Measurements from ENCODE around the gene ZBTB48. TPM values are rescaled to one million over a fixed set of nuclear protein-coding genes. Genes with fewer than 3 reads are reported as not detected.

The ZBTB48 gene
- total and polyA plus RNA-seq, 4 donors: 21.6 to 41.3 (median 34.3) TPM

DNA sequence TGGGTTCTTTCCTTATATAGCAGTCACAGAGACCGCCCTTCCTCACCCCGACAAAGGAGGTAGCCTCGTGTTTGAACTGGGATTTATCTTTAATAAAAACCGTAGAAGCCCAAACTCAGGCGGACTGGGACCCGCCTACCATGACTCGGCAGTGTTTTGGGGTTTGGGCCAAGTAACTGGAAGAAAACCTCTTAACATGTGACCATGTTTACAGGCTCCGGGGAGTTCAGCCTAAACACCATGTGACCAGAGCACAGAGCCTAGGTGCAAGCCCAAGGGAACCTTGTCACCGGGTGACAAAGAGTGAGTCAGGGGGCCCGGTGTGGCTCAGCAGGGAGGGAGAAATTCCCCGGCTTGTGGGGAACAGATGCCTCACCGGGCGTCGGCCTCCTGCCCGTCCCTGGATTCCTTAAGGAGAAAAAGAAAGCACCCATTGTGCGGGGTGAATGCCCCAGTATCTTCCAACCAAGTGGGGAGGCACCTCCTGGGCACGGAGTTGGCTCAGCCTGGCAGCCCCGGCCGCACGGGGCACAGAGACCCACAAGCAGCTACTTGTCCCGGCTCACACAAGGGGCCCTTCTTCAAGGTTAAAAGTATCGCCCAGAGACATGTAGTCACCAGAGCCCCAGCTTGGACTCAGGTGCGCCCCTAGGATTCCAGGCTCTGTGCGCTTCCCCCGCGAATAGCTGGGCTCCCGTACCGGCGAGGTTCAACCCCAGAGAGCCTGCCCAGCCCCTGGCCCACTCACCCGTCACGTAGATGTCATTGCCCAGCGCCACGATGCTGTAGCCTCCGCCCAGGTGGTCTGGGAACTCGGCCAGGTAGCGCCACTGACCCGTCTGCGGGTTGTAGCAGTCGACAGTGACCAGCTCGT lies 21.5 kb downstream of the ZBTB48 start:
- TF ChIP-seq, protein P1, sequence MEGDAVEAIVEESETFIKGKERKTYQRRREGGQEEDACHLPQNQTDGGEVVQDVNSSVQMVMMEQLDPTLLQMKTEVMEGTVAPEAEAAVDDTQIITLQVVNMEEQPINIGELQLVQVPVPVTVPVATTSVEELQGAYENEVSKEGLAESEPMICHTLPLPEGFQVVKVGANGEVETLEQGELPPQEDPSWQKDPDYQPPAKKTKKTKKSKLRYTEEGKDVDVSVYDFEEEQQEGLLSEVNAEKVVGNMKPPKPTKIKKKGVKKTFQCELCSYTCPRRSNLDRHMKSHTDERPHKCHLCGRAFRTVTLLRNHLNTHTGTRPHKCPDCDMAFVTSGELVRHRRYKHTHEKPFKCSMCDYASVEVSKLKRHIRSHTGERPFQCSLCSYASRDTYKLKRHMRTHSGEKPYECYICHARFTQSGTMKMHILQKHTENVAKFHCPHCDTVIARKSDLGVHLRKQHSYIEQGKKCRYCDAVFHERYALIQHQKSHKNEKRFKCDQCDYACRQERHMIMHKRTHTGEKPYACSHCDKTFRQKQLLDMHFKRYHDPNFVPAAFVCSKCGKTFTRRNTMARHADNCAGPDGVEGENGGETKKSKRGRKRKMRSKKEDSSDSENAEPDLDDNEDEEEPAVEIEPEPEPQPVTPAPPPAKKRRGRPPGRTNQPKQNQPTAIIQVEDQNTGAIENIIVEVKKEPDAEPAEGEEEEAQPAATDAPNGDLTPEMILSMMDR (IDR thresholded peaks at IDR 0.05; ENCODE audit: control extremely low read depth, extremely low read depth): no peak
- peak overlapping the region; percentile 94 to 95 for H3K27ac ChIP-seq (ENCODE audit: low read depth in 1 of 2, low read length in 1 of 2)
- H3K27me3 ChIP-seq (ENCODE audit: control insufficient read depth in 3 of 3, insufficient read depth in 3 of 3, low read length in 2 of 3): no peaks in the 10 kb centered on the region
- no peaks in the 10 kb centered on the region for H3K9me3 ChIP-seq (ENCODE audit: control insufficient read depth in 4 of 4, insufficient read depth in 3 of 4, low read length in 3 of 4)
- H3K4me3 ChIP-seq: peak overlapping the region; percentile 95
- peaks cover 3 to 30% (median 16%) of the 10 kb centered on the region in 5 donors for H3K4me1 ChIP-seq (ENCODE audit: control insufficient read depth in 5 of 5, insufficient read depth in 5 of 5, low read length in 5 of 5)
- ATAC-seq (ENCODE audit: insufficient read depth, low FRiP score) (peak; percentile 45), DNase-seq (peak; percentile 73 to 90 (median 86))
- WGBS, 2 donors: 0% methylated on average over 40 of the region's 40 CpGs
- H3K9ac ChIP-seq (ENCODE audit: insufficient read depth in 1 of 2, low read length in 2 of 2): peak overlapping the region; percentile 49 to 63
- peaks cover 0 to 23% (median 12%) of the 10 kb centered on the region in 4 donors for H3K36me3 ChIP-seq (ENCODE audit: control insufficient read depth in 4 of 4, insufficient read depth in 4 of 4, low read length in 4 of 4)

DNA sequence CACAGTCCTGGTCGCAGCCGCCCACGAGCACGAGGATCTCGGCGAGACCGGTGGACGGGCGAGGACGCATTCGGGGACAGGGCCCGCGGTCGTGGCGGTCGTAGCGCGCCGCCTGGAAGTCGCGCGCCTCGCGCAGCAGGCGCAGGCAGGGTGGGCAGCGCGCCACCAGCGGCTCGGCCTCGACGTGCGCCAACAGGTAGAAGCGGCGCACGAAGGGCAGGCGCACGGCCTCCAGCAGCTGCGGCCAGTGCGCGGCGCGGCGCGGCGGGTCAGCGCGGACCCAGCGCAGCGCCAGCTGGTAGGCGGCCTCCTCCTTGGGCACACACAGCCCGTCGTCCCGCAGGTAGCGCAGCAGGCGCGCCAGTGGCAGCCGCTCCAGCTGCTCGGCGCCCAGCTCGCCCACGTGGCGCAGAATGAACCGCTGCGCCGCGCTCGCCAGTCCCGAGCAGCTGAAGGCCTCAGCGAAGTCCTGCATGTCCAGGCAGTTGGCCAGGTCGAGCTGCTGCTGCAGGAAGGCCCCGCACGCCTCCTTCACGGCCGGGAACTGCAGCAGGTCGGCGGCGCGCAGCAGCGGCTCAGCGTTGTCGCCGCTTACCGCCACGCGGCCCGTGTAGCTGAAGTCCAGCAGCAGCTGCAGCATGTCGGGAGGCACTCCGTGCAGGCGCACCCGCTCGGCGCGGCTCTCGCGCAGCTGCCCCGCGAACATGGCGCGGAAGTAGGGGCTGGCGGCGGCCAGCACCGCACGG lies 22.3 kb downstream of the ZBTB48 start:
- Histone ChIP-seq H3K27me3 (ENCODE audit: control insufficient read depth in 3 of 3, insufficient read depth in 3 of 3, low read length in 2 of 3) (no peaks in the 10 kb centered on the region), H3K4me3 (peak overlapping the region; percentile 95), H3K9ac (ENCODE audit: insufficient read depth in 1 of 2, low read length in 2 of 2) (peak overlapping the region; percentile 49 to 63), H3K27ac (ENCODE audit: low read depth in 1 of 2, low read length in 1 of 2) (peak overlapping the region; percentile 94 to 95), H3K9me3 (ENCODE audit: control insufficient read depth in 4 of 4, insufficient read depth in 3 of 4, low read length in 3 of 4) (no peaks in the 10 kb centered on the region), H3K36me3 (ENCODE audit: control insufficient read depth in 4 of 4, insufficient read depth in 4 of 4, low read length in 4 of 4) (peaks cover 0 to 16% (median 10%) of the 10 kb centered on the region in 4 donors), H3K4me1 (ENCODE audit: control insufficient read depth in 5 of 5, insufficient read depth in 5 of 5, low read length in 5 of 5) (peaks cover 3 to 30% (median 16%) of the 10 kb centered on the region in 5 donors)
- TF ChIP-seq, protein P1 (IDR thresholded peaks at IDR 0.05; ENCODE audit: control extremely low read depth, extremely low read depth): no peak
- DNase-seq: peak; percentile 87 to 92 (median 88)
- ATAC-seq (ENCODE audit: insufficient read depth, low FRiP score): peak; percentile 28
- 0% methylated on average over 77 to 103 of the region's 103 CpGs for WGBS, 2 donors

DNA sequence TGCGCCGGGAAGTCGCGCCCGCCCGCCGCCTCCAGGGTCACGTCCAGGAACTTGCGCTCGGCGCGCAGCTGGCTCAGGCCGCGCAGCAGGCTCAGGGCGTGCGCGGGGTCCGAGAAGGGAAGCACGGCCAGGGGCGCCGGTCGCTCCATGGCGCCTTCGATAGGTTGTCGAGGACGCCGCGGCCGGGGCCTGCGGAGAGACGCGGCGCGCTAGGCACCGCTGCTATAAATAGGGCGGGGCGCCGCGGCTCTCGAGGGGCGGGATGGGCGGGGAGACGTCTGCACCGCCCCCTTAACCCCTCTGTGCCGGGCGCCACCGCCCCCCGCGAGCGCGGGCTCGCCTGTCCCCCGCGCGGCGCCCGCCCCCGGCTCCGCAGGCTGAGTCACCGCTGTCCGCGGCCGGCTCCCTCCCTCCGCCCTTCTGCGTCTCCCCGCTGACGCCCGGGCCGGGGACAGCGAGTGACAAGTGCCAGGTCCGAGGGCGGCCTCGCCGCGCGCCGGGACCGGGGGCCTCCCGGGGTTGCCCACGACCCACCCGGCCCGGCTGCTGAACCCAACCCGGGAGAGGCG lies 23.0 kb downstream of the ZBTB48 start, which contains the start of gene KLHL21:
KLHL21 (minus strand) TSS at position 201 of the 569 bp plus-strand sequence; CDS start at position 149, 52 bp downstream.
- peaks cover 0 to 9% (median 6%) of the 10 kb centered on the region in 4 donors for H3K36me3 ChIP-seq (ENCODE audit: control insufficient read depth in 4 of 4, insufficient read depth in 4 of 4, low read length in 4 of 4)
- H3K4me3 ChIP-seq: peak within 1 kb of the TSS; percentile 95
- peak within 1 kb of the TSS; percentile 96 to 100 for H3K27ac ChIP-seq (ENCODE audit: low read depth in 1 of 2, low read length in 1 of 2)
- H3K4me1 ChIP-seq (ENCODE audit: control insufficient read depth in 5 of 5, insufficient read depth in 5 of 5, low read length in 5 of 5): peaks cover 3 to 30% (median 16%) of the 10 kb centered on the region in 5 donors
- TF ChIP-seq, protein P1 (IDR thresholded peaks at IDR 0.05; ENCODE audit: control extremely low read depth, extremely low read depth): no peak
- no peaks in the 10 kb centered on the region for H3K9me3 ChIP-seq (ENCODE audit: control insufficient read depth in 4 of 4, insufficient read depth in 3 of 4, low read length in 3 of 4)
- ATAC-seq (ENCODE audit: insufficient read depth, low FRiP score) (peak; percentile 89), DNase-seq (peak; percentile 90 to 94 (median 91))
- 0% methylated on average over 46 to 84 of the region's 84 CpGs for WGBS, 2 donors
- H3K9ac ChIP-seq (ENCODE audit: insufficient read depth in 1 of 2, low read length in 2 of 2): peak within 1 kb of the TSS; percentile 63 to 80
- H3K27me3 ChIP-seq (ENCODE audit: control insufficient read depth in 3 of 3, insufficient read depth in 3 of 3, low read length in 2 of 3): no peaks in the 10 kb centered on the region
